Neuronal stem cell (in vitro differentiated cells): ENCODE results near the gene TSHZ2.

Source experiments
- DNase-seq: peaks from one replicate; pipeline ENCODE4 v3.0.0-alpha.2; 2013; ENCODE audit warnings: low spot score
- H2AFZ ChIP-seq: one replicate; pipeline ENCODE4 v1.6.1; 2013; ENCODE audit warnings: mild to moderate bottlenecking, low read length, inconsistent platforms
- H2AK5ac ChIP-seq: 2 replicates; pipeline ENCODE4 v1.6.1; 2013; ENCODE audit warnings: low read depth, mild to moderate bottlenecking, inconsistent platforms, low read length, moderate library complexity, mixed read lengths
- H2BK120ac ChIP-seq: 2 replicates; pipeline ENCODE4 v1.6.1; 2013; ENCODE audit warnings: low read depth, mild to moderate bottlenecking, inconsistent platforms, low read length, moderate library complexity, mixed read lengths
- H2BK12ac ChIP-seq: one replicate; pipeline ENCODE4 v1.6.1; 2013; ENCODE audit warnings: low read length, inconsistent platforms
- H2BK15ac ChIP-seq: 2 replicates; pipeline ENCODE4 v1.6.1; 2013; ENCODE audit warnings: mild to moderate bottlenecking, low read length, inconsistent platforms, mixed read lengths
- H2BK5ac ChIP-seq: one replicate; pipeline ENCODE4 v1.6.1; 2013; ENCODE audit warnings: inconsistent platforms, mild to moderate bottlenecking, low read length, moderate library complexity
- H3K14ac ChIP-seq: one replicate; pipeline ENCODE4 v1.6.1; 2013; ENCODE audit warnings: low read length, inconsistent platforms
- H3K18ac ChIP-seq: 2 replicates; pipeline ENCODE4 v1.6.1; 2013; ENCODE audit warnings: low read length, inconsistent platforms
- H3K23ac ChIP-seq: 2 replicates; pipeline ENCODE4 v1.6.1; 2013; ENCODE audit warnings: low read depth, mild to moderate bottlenecking, mixed read lengths, low read length, inconsistent platforms; ENCODE audit not compliant: poor library complexity
- H3K27ac ChIP-seq: replicated peaks from 3 replicates; pipeline ENCODE4 v1.5.1; 2013; ENCODE audit warnings: low read length, inconsistent platforms
- H3K27me3 ChIP-seq, 3 experiments: 2 replicates each; pipeline ENCODE4 v1.6.1; 2013; ENCODE audit warnings: low read length in 3 of 3, mild to moderate bottlenecking in 2 of 3, inconsistent platforms in 1 of 3, low read depth in 1 of 3, mixed read lengths in 1 of 3, moderate library complexity in 1 of 3; ENCODE audit not compliant: control insufficient read depth in 3 of 3, insufficient read depth in 3 of 3
- H3K36me3 ChIP-seq, 2 donors: replicated peaks in 1 of 2; 2 replicates each; pipeline ENCODE4 v1.6.1; 2013; ENCODE audit warnings: low read length in 2 of 2; ENCODE audit not compliant: control insufficient read depth in 2 of 2, insufficient read depth in 2 of 2
- H3K4ac ChIP-seq: 2 replicates; pipeline ENCODE4 v1.6.1; 2013; ENCODE audit warnings: inconsistent platforms, mild to moderate bottlenecking, low read length, moderate library complexity
- H3K4me1 ChIP-seq, 2 donors: 1 replicate in 1 of 2; 2 replicates in 1 of 2; pipeline ENCODE4 v1.6.1; 2013; ENCODE audit warnings: low read length in 2 of 2, low read depth in 1 of 2; ENCODE audit not compliant: control insufficient read depth in 2 of 2, insufficient read depth in 1 of 2
- H3K4me2 ChIP-seq: one replicate; pipeline ENCODE4 v1.6.1; 2013; ENCODE audit warnings: mild to moderate bottlenecking, low read length, inconsistent platforms; ENCODE audit not compliant: insufficient read depth, poor library complexity, severe bottlenecking
- H3K4me3 ChIP-seq, 2 donors: 2 replicates each; pipeline ENCODE4 v1.5.1; 2013; ENCODE audit warnings: low read length in 2 of 2, mild to moderate bottlenecking in 2 of 2, inconsistent platforms in 1 of 2, moderate library complexity in 1 of 2
- H3K79me1 ChIP-seq: one replicate; pipeline ENCODE4 v1.6.1; 2013; ENCODE audit warnings: low read depth, mild to moderate bottlenecking, inconsistent platforms, low read length, moderate library complexity
- H3K9ac ChIP-seq: one replicate; pipeline ENCODE4 v1.6.1; 2013; ENCODE audit warnings: mild to moderate bottlenecking, low read depth, low read length, inconsistent platforms; ENCODE audit not compliant: poor library complexity
- H3K9me3 ChIP-seq, 2 donors: replicated peaks in 1 of 2; 2 replicates each; pipeline versions ENCODE3 to v1.6.1; 2013; ENCODE audit warnings: low read length in 2 of 2, mild to moderate bottlenecking in 2 of 2, inconsistent platforms in 1 of 2, low read depth in 1 of 2, mixed read lengths in 1 of 2, moderate library complexity in 1 of 2; ENCODE audit not compliant: control insufficient read depth in 2 of 2, insufficient read depth in 1 of 2
- H4K8ac ChIP-seq: one replicate; pipeline ENCODE4 v1.6.1; 2013; ENCODE audit warnings: low read depth, mild to moderate bottlenecking, inconsistent platforms, low read length, moderate library complexity
- H4K91ac ChIP-seq: one replicate; pipeline ENCODE4 v1.6.1; 2013; ENCODE audit warnings: low read length, low read depth, mild to moderate bottlenecking, inconsistent platforms; ENCODE audit not compliant: poor library complexity
- WGBS, 2 donors: extraction: QIAGEN DNeasy Blood & Tissue Kit; methylation state at CpG; one replicate each; pipeline ENCODE4 v1.1.7; 2013; ENCODE audit warnings: missing lambda C conversion rate in 2 of 2, mixed read lengths in 1 of 2; ENCODE audit not compliant: insufficient read length in 2 of 2, insufficient replicate concordance in 1 of 2; ENCODE audit errors: extremely low coverage in 2 of 2; 5-methylcytosine and 5-hydroxymethylcytosine counted together

Gene TSHZ2

GRCh38 chr20:53016071-53016470 lies 43.9 kb downstream of the TSHZ2 start:
- Histone ChIP-seq H3K4me1 (no peaks in the 10 kb centered on the region), H2BK120ac (no peak overlapping the region), H3K4me3 (no peak overlapping the region), H3K4me2 (no peak overlapping the region), H2AK5ac (no peak overlapping the region), H2BK12ac (no peak overlapping the region), H3K36me3 (no peaks in the 10 kb centered on the region), H4K8ac (no peak overlapping the region), H3K79me1 (no peaks in the 10 kb centered on the region), H2BK15ac (no peak overlapping the region), H3K27me3 (no peaks in the 10 kb centered on the region), H4K91ac (no peak overlapping the region), H3K27ac (no peak overlapping the region), H3K14ac (no peak overlapping the region), H3K9me3 (no peaks in the 10 kb centered on the region), H3K9ac (no peak overlapping the region), H2BK5ac (no peak overlapping the region), H3K18ac (no peak overlapping the region), H3K23ac (no peak overlapping the region), H2AFZ (no peak overlapping the region), H3K4ac (no peak overlapping the region)
- WGBS, 2 donors = no CpG with 5 or more reads among the region's 2 CpGs
- DNase-seq = no peak

DNA sequence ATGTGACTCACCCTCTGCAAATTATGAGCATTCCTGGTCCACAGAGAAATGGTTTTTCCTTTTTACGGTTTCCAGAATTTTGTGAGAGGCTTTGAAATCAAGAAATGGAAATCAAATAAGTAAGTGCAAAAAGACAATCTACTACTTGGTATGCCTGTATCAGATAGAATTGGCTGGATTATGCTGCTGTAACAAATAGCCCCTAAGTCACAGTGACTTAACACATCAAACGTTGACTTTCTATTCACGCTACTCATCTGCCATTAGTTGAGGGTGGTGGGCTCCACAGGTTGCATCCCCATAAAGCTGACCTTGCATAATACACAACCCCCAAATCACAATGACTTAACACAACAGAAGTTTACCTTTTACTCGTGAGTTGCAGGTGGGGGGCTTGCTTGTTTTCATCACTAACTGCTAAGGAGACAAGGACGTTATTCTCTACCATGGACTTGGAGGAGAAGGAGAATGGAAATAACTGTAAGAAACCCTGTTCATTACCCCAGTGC lies 44.4 kb downstream of the TSHZ2 start:
- Histone ChIP-seq H3K9me3 (no peaks in the 10 kb centered on the region), H3K4me3 (no peak overlapping the region), H2BK120ac (no peak overlapping the region), H3K4ac (no peak overlapping the region), H3K9ac (no peak overlapping the region), H3K18ac (no peak overlapping the region), H3K36me3 (no peaks in the 10 kb centered on the region), H3K79me1 (no peaks in the 10 kb centered on the region), H3K14ac (no peak overlapping the region), H2BK12ac (no peak overlapping the region), H3K27me3 (no peaks in the 10 kb centered on the region), H3K23ac (no peak overlapping the region), H3K27ac (no peak overlapping the region), H2AK5ac (no peak overlapping the region), H4K8ac (no peak overlapping the region), H4K91ac (no peak overlapping the region), H2BK15ac (no peak overlapping the region), H2AFZ (no peak overlapping the region), H3K4me2 (no peak overlapping the region), H3K4me1 (no peaks in the 10 kb centered on the region), H2BK5ac (no peak overlapping the region)
- DNase-seq = no peak
- WGBS, 2 donors = no CpG with 5 or more reads among the region's 5 CpGs

GRCh38 chr20:53017206-53017605 lies 45.0 kb downstream of the TSHZ2 start:
- Histone ChIP-seq H3K4me1 (no peaks in the 10 kb centered on the region), H3K18ac (no peak overlapping the region), H3K36me3 (no peaks in the 10 kb centered on the region), H2BK12ac (no peak overlapping the region), H3K9me3 (no peaks in the 10 kb centered on the region), H3K4me3 (no peak overlapping the region), H3K23ac (no peak overlapping the region), H4K8ac (no peak overlapping the region), H2BK15ac (no peak overlapping the region), H3K4me2 (no peak overlapping the region), H2AFZ (no peak overlapping the region), H2BK120ac (no peak overlapping the region), H4K91ac (no peak overlapping the region), H3K4ac (no peak overlapping the region), H3K27ac (no peak overlapping the region), H3K79me1 (no peaks in the 10 kb centered on the region), H2AK5ac (no peak overlapping the region), H3K27me3 (no peaks in the 10 kb centered on the region), H2BK5ac (no peak overlapping the region), H3K9ac (no peak overlapping the region), H3K14ac (no peak overlapping the region)
- WGBS, 2 donors = no CpG with 5 or more reads among the region's 4 CpGs
- DNase-seq = no peak

DNA sequence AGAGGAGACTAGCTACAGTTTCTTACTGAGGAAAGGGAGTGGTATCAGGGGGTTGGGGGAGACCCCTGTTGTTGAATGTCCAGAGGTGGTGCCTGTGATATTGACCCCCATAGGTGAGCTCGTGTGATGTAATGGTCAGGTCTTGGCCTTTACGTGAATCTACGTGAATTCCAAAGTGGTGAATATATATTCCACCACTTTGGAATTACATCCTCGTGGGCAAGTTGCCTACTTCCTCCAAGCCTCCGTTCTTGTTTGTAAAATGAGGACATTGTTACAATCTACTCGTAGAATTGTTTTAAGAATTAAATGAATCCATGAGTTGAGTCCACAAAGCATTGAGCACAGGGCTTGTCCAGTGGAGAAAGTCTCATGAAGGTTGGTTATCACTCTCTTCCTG lies 47.3 kb downstream of the TSHZ2 start:
- Histone ChIP-seq H3K9me3 (no peaks in the 10 kb centered on the region), H2AFZ (no peak overlapping the region), H2AK5ac (no peak overlapping the region), H3K14ac (no peak overlapping the region), H4K91ac (no peak overlapping the region), H2BK5ac (no peak overlapping the region), H3K79me1 (no peaks in the 10 kb centered on the region), H3K4me3 (no peak overlapping the region), H3K27me3 (no peaks in the 10 kb centered on the region), H2BK12ac (no peak overlapping the region), H3K23ac (no peak overlapping the region), H2BK120ac (no peak overlapping the region), H3K4ac (no peak overlapping the region), H3K27ac (no peak overlapping the region), H3K18ac (no peak overlapping the region), H3K4me2 (no peak overlapping the region), H2BK15ac (no peak overlapping the region), H3K9ac (no peak overlapping the region), H3K4me1 (no peaks in the 10 kb centered on the region), H3K36me3 (no peaks in the 10 kb centered on the region), H4K8ac (no peak overlapping the region)
- no peak for DNase-seq
- WGBS, 2 donors = no CpG with 5 or more reads among the region's 6 CpGs
